ENCODE results near the gene BCAS4.

BCAS4 gene

DNA sequence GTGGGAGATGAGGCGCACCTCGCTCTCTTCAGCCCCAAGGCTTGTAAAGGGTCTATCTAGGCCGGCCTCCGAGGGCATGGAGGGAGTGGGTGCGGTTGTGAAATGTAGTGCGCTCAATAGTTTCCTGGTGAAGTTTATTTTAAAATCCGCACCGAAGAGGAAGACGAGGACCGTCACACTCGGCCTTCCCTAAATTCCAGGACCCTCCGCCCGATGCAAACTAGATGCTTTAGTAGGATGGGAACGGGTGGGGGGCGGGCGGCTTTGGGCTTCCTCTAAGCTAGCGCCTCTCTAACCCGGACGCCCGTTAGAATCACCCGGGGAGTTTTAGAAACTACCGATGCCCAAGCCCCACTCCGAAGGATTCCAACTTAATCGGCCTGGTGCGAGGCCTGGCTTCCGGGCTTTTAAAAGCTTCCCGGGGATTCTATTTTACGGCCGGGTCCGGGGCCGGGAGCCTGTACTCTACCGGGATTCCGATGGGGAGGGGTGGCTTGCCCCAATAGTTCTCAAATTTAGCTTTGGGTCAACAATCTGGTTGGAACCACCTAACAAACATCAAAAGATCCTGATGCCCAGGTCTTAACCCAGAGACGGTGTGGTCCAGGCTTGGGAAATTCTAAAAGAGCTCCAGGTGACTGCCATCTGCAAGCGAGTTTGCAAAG is 548 bp upstream of the BCAS4 start:
- TF ChIP-seq, protein P1, sequence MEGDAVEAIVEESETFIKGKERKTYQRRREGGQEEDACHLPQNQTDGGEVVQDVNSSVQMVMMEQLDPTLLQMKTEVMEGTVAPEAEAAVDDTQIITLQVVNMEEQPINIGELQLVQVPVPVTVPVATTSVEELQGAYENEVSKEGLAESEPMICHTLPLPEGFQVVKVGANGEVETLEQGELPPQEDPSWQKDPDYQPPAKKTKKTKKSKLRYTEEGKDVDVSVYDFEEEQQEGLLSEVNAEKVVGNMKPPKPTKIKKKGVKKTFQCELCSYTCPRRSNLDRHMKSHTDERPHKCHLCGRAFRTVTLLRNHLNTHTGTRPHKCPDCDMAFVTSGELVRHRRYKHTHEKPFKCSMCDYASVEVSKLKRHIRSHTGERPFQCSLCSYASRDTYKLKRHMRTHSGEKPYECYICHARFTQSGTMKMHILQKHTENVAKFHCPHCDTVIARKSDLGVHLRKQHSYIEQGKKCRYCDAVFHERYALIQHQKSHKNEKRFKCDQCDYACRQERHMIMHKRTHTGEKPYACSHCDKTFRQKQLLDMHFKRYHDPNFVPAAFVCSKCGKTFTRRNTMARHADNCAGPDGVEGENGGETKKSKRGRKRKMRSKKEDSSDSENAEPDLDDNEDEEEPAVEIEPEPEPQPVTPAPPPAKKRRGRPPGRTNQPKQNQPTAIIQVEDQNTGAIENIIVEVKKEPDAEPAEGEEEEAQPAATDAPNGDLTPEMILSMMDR (IDR thresholded peaks at IDR 0.05): no peak

DNA sequence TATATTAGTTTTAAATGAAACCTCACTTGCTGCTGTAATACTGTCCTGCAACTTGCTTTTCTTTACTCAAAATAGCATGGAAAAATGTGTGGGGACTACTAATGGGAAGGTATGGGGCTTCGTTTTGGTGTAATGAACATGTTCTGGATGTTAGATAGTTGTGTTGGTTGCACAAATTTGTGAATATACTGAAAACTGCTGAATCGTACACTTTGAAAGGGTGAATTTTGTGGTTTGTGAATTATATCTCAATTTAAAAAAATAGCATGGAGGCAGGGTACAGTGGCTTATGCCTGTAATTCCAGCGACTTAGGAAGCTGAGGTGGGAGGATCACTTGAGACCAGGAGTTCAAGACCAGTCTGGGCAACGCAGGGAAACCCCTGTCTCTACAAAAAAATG is 2.3 kb downstream of the BCAS4 start:
- TF ChIP-seq, protein P1 (IDR thresholded peaks at IDR 0.05): no peak

DNA sequence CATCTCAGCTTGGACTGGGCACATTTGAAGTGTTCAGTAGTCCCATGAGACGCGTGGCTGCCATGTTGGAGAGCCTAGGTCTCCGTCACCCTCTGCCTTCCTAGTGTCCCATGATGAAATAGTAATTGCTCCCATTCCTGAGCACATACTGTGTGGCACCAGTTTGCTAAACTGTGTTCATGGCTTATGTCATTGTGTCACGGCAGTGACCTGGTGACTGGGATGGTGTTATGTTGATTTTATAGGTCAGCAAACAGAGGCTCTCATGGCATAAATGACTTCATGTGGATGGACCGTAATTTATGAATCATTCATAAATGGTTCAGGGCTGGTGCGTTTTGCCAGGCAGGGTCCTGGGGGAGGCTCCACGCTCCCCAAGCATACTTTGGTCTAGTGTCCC is 3.8 kb downstream of the BCAS4 start:
- TF ChIP-seq, protein P1 (IDR thresholded peaks at IDR 0.05): no peak

DNA sequence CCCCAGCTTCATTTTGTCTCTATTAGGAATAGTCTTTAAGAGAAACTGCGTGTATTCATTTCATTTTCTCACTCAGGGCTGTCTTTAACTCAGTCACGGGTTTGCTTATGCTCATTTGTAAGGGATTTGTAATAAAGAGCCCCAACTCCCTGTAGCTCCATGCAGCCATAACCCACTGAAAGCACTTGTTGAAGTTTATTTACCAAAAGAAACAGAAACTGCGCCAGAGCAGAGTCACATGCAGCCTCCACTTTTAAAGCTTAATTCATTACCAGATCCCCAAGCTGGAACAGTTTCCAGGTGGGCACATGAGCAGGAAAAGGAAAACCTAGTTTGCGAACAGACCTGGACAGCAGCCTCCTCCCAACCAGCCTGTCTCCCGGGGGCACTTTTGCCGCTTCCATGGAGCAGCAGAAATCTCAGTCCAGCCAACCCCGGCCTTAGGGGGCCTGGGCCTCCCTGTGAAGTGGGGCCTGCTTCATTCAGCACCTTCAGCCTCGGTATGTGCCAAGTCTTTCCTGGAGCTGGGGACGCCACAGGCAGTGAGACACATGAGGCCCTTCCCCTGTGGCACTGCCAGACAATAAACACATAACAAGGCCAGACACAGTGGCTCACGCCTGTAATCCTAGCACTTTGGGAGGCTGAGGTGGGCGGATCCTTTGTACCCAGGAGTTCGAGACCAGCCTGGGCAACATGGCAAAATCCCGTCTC is 4.5 kb downstream of the BCAS4 start:
- TF ChIP-seq, protein P1 (IDR thresholded peaks at IDR 0.05): no peak

DNA sequence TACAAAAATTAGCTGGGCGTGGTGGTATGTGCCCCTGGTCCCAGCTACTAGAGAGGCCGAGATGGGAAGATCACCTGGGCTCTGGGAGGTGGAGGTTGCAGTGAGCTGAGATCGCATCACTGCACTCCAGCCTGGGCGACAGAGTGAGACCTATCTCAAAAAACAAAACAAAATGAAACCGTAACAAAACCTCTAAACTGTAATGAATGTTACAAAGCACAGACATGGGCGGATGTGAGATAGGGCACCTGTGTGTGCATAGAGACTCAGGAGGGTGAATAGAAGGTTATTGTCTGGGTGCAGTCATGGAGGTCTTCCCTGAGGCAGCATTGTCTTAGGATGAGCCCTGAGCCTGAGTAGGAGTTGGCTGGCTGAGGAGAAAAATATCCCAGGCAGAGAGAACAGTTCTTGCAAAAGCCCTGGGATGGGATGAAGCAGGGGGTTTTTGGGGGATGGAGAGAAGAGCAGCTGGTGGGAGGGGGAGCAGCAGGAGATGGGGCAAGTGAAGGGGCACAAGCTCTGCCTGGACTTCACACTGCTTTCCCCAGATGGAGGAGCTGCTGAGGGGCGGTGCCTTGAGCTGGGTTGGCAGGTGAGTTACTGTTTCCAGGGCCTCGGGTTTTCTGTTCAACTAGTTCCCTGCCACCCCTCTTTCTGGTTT is 5.2 kb downstream of the BCAS4 start:
- TF ChIP-seq, protein P1 (IDR thresholded peaks at IDR 0.05): no peak

DNA sequence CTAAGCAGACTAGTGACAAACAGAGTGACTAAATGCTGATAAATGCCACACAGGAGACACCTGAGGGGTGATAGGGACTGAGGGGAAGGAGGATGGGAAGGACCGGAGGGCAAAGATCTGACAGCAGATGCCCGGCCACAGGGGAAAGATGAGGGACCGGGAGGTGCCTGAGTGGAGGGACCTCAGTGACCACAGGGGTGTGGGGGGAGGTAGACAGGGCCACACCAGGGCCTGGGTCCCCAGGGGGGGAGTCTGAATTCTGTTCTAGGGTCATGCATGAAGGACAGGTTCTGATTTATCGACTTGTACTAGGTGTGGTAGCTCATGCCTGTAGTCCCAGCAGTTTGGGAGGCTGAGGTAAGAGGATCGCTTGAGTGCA is 6.9 kb downstream of the BCAS4 start:
- TF ChIP-seq, protein P1 (IDR thresholded peaks at IDR 0.05): no peak

DNA sequence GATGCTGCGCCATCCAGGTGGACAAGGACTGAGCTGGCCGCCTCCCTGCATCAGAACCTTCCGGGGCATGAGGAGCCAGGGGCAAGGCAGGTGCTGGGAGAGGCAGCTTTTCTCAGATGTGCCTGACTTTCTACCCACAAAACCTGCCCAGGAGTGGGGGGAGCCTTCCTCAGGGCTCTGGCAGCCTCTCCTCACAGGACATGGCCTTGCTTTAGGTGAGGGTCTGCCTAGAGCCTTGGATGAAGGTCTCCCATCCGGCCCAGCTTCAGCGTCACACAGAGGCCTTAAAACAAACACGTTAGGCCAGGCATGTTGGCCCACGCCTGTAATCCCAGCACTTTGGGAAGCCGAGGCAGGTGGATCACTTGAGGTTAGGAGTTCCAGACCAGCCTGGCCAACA is 7.4 kb downstream of the BCAS4 start:
- TF ChIP-seq, protein P1 (IDR thresholded peaks at IDR 0.05): no peak

Data from LNCAP (cell line).